ENCODE measurements around the gene ANKRD62.

- TF ChIP-seq POLR2A (IDR thresholded peaks at IDR 0.05) (no peak), CTCF (IDR thresholded peaks at IDR 0.05) (no peak)
Measured at GRCh38 chr18:12154361-12154760, 60.7 kb downstream of the ANKRD62 start.
